ENCODE measurements around the gene SRCAP. TPM values are rescaled to one million over a fixed set of nuclear protein-coding genes. Genes with fewer than 3 reads are reported as not detected.

The SRCAP gene
- polyA plus RNA-seq, 4 donors, result 1.6 to 36.8 (median 13.7) TPM

- no peak for FAIRE-seq
Measured at GRCh38 chr16:30667361-30667905, 31.5 kb upstream of the SRCAP start.

GRCh38 chr16:30668393-30668792, 30.6 kb upstream of the SRCAP start:
- Histone ChIP-seq H3K27ac (ENCODE audit: low read depth in 1 of 3, low read length in 2 of 3) (no peak overlapping the region), H3K27me3 (ENCODE audit: control insufficient read depth in 3 of 3, insufficient read depth in 3 of 3, low read length in 3 of 3) (no peaks in the 10 kb centered on the region), H3K4me3 (ENCODE audit: low read depth in 1 of 3, low read length in 3 of 3) (no peak overlapping the region), H3K9me3 (ENCODE audit: control insufficient read depth in 2 of 2, insufficient read depth in 1 of 2, low read depth in 1 of 2, low read length in 1 of 2) (no peaks in the 10 kb centered on the region), H3K4me1 (ENCODE audit: control insufficient read depth in 3 of 3, insufficient read depth in 2 of 3, low read depth in 1 of 3, low read length in 2 of 3) (peaks cover 0 to 17% (median 0%) of the 10 kb centered on the region in 3 donors), H3K36me3 (ENCODE audit: control insufficient read depth in 3 of 3, insufficient read depth in 2 of 3, low read depth in 1 of 3, low read length in 3 of 3) (peaks cover 34 to 83% (median 48%) of the 10 kb centered on the region in 3 donors)
- FAIRE-seq (no peak), DNase-seq (no peak)
- WGBS, 3 donors, result 89 to 98% (median 94%) methylated on average over 11 to 12 of the region's 12 CpGs

More at GRCh38 chr16:30667361-30667905, 31.5 kb upstream of the SRCAP start:
- Histone ChIP-seq H3K4me1 (ENCODE audit: control insufficient read depth in 3 of 3, insufficient read depth in 2 of 3, low read depth in 1 of 3, low read length in 2 of 3) (peaks cover 0 to 25% (median 0%) of the 10 kb centered on the region in 3 donors), H3K4me3 (ENCODE audit: low read depth in 1 of 3, low read length in 3 of 3) (no peak overlapping the region), H3K9me3 (ENCODE audit: control insufficient read depth in 2 of 2, insufficient read depth in 1 of 2, low read depth in 1 of 2, low read length in 1 of 2) (no peaks in the 10 kb centered on the region), H3K27ac (ENCODE audit: low read depth in 1 of 3, low read length in 2 of 3) (no peak overlapping the region), H3K36me3 (ENCODE audit: control insufficient read depth in 3 of 3, insufficient read depth in 2 of 3, low read depth in 1 of 3, low read length in 3 of 3) (peaks cover 43 to 90% (median 48%) of the 10 kb centered on the region in 3 donors), H3K27me3 (ENCODE audit: control insufficient read depth in 3 of 3, insufficient read depth in 3 of 3, low read length in 3 of 3) (no peaks in the 10 kb centered on the region)
- 88 to 97% (median 93%) methylated on average over 11 of the region's 11 CpGs for WGBS, 3 donors
- DNase-seq, result no peak

- no peaks in the 10 kb centered on the region for H3K9me3 ChIP-seq (ENCODE audit: control insufficient read depth in 2 of 2, insufficient read depth in 1 of 2, low read depth in 1 of 2, low read length in 1 of 2)
- peaks cover 32 to 75% (median 46%) of the 10 kb centered on the region in 3 donors for H3K36me3 ChIP-seq (ENCODE audit: control insufficient read depth in 3 of 3, insufficient read depth in 2 of 3, low read depth in 1 of 3, low read length in 3 of 3)
- peak overlapping the region in 1 of 3 donors; percentile 38 for H3K27ac ChIP-seq (ENCODE audit: low read depth in 1 of 3, low read length in 2 of 3)
- peaks cover 0 to 12% (median 0%) of the 10 kb centered on the region in 3 donors for H3K4me1 ChIP-seq (ENCODE audit: control insufficient read depth in 3 of 3, insufficient read depth in 2 of 3, low read depth in 1 of 3, low read length in 2 of 3)
- no peak for FAIRE-seq
- 91 to 93% (median 91%) methylated on average over 25 to 41 of the region's 41 CpGs for WGBS, 3 donors
- no peak overlapping the region for H3K4me3 ChIP-seq (ENCODE audit: low read depth in 1 of 3, low read length in 3 of 3)
- H3K27me3 ChIP-seq (ENCODE audit: control insufficient read depth in 3 of 3, insufficient read depth in 3 of 3, low read length in 3 of 3), result no peaks in the 10 kb centered on the region
- no peak for DNase-seq
Measured at GRCh38 chr16:30669026-30669902, 29.7 kb upstream of the SRCAP start.

GRCh38 chr16:30669903-30670824, 28.8 kb upstream of the SRCAP start:
- Histone ChIP-seq H3K27ac (ENCODE audit: low read depth in 1 of 3, low read length in 2 of 3) (peak overlapping the region in 1 of 3 donors; percentile 38), H3K27me3 (ENCODE audit: control insufficient read depth in 3 of 3, insufficient read depth in 3 of 3, low read length in 3 of 3) (no peaks in the 10 kb centered on the region), H3K4me3 (ENCODE audit: low read depth in 1 of 3, low read length in 3 of 3) (no peak overlapping the region), H3K4me1 (ENCODE audit: control insufficient read depth in 3 of 3, insufficient read depth in 2 of 3, low read depth in 1 of 3, low read length in 2 of 3) (peaks cover 0 to 7% (median 0%) of the 10 kb centered on the region in 3 donors), H3K9me3 (ENCODE audit: control insufficient read depth in 2 of 2, insufficient read depth in 1 of 2, low read depth in 1 of 2, low read length in 1 of 2) (no peaks in the 10 kb centered on the region), H3K36me3 (ENCODE audit: control insufficient read depth in 3 of 3, insufficient read depth in 2 of 3, low read depth in 1 of 3, low read length in 3 of 3) (peaks cover 29 to 66% (median 38%) of the 10 kb centered on the region in 3 donors)
- WGBS, 3 donors, result 83 to 86% (median 84%) methylated on average over 13 to 14 of the region's 14 CpGs
- FAIRE-seq (no peak), DNase-seq (peak in 1 of 2 donors; percentile 61)

- 84 to 90% (median 89%) methylated on average over 10 of the region's 10 CpGs for WGBS, 3 donors
- no peaks in the 10 kb centered on the region for H3K4me1 ChIP-seq (ENCODE audit: control insufficient read depth in 3 of 3, insufficient read depth in 2 of 3, low read depth in 1 of 3, low read length in 2 of 3)
- H3K27ac ChIP-seq (ENCODE audit: low read depth in 1 of 3, low read length in 2 of 3), result no peak overlapping the region
- FAIRE-seq (no peak), DNase-seq (no peak)
- H3K9me3 ChIP-seq (ENCODE audit: control insufficient read depth in 2 of 2, insufficient read depth in 1 of 2, low read depth in 1 of 2, low read length in 1 of 2), result no peaks in the 10 kb centered on the region
- no peak overlapping the region for H3K4me3 ChIP-seq (ENCODE audit: low read depth in 1 of 3, low read length in 3 of 3)
- peaks cover 0 to 17% (median 2%) of the 10 kb centered on the region in 3 donors for H3K36me3 ChIP-seq (ENCODE audit: control insufficient read depth in 3 of 3, insufficient read depth in 2 of 3, low read depth in 1 of 3, low read length in 3 of 3)
- no peaks in the 10 kb centered on the region for H3K27me3 ChIP-seq (ENCODE audit: control insufficient read depth in 3 of 3, insufficient read depth in 3 of 3, low read length in 3 of 3)
Measured at GRCh38 chr16:30675143-30675542, 23.8 kb upstream of the SRCAP start.

GRCh38 chr16:30677931-30678585, 20.9 kb upstream of the SRCAP start:
- Histone ChIP-seq H3K4me1 (ENCODE audit: control insufficient read depth in 3 of 3, insufficient read depth in 2 of 3, low read depth in 1 of 3, low read length in 2 of 3) (no peaks in the 10 kb centered on the region), H3K4me3 (ENCODE audit: low read depth in 1 of 3, low read length in 3 of 3) (no peak overlapping the region), H3K9me3 (ENCODE audit: control insufficient read depth in 2 of 2, insufficient read depth in 1 of 2, low read depth in 1 of 2, low read length in 1 of 2) (no peaks in the 10 kb centered on the region), H3K27me3 (ENCODE audit: control insufficient read depth in 3 of 3, insufficient read depth in 3 of 3, low read length in 3 of 3) (no peaks in the 10 kb centered on the region), H3K27ac (ENCODE audit: low read depth in 1 of 3, low read length in 2 of 3) (no peak overlapping the region), H3K36me3 (ENCODE audit: control insufficient read depth in 3 of 3, insufficient read depth in 2 of 3, low read depth in 1 of 3, low read length in 3 of 3) (peaks cover 0 to 3% (median 0%) of the 10 kb centered on the region in 3 donors)
- DNase-seq, result no peak
- WGBS, 3 donors, result 74 to 77% (median 77%) methylated on average over 11 of the region's 11 CpGs
- FAIRE-seq, result no peak

- FAIRE-seq, result no peak
- no peaks in the 10 kb centered on the region for H3K27me3 ChIP-seq (ENCODE audit: control insufficient read depth in 3 of 3, insufficient read depth in 3 of 3, low read length in 3 of 3)
- no peak overlapping the region for H3K27ac ChIP-seq (ENCODE audit: low read depth in 1 of 3, low read length in 2 of 3)
- no peaks in the 10 kb centered on the region for H3K4me1 ChIP-seq (ENCODE audit: control insufficient read depth in 3 of 3, insufficient read depth in 2 of 3, low read depth in 1 of 3, low read length in 2 of 3)
- no peaks in the 10 kb centered on the region for H3K9me3 ChIP-seq (ENCODE audit: control insufficient read depth in 2 of 2, insufficient read depth in 1 of 2, low read depth in 1 of 2, low read length in 1 of 2)
- WGBS, 3 donors, result 74 to 87% (median 84%) methylated on average over 3 of the region's 3 CpGs
- no peak for DNase-seq
- no peaks in the 10 kb centered on the region for H3K36me3 ChIP-seq (ENCODE audit: control insufficient read depth in 3 of 3, insufficient read depth in 2 of 3, low read depth in 1 of 3, low read length in 3 of 3)
- no peak overlapping the region for H3K4me3 ChIP-seq (ENCODE audit: low read depth in 1 of 3, low read length in 3 of 3)
Measured at GRCh38 chr16:30678586-30678970, 20.4 kb upstream of the SRCAP start.
